ENCODE data around the gene ATP5PO.

Gene ATP5PO

GRCh38 chr21:33949516-33950430, 34.2 kb upstream of the ATP5PO start:
- H3K27ac ChIP-seq (ENCODE audit: low read depth in 2 of 2, low read length in 2 of 2), result peak overlapping the region; percentile 74 to 89
- no peak overlapping the region for H3K9ac ChIP-seq (ENCODE audit: low read depth in 1 of 2, low read length in 2 of 2)
- peak overlapping the region in 1 of 2 donors; percentile 20 for H3K4me3 ChIP-seq (ENCODE audit: low read length in 2 of 2)
- H3K36me3 ChIP-seq (ENCODE audit: control insufficient read depth in 2 of 2, insufficient read depth in 2 of 2, low read length in 2 of 2), result no peaks in the 10 kb centered on the region
- H3K9me3 ChIP-seq (ENCODE audit: control insufficient read depth in 2 of 2, low read length in 2 of 2), result no peaks in the 10 kb centered on the region
- no peaks in the 10 kb centered on the region for H3K27me3 ChIP-seq (ENCODE audit: control insufficient read depth in 2 of 2, insufficient read depth in 2 of 2, low read length in 2 of 2)
- peaks cover 8 to 16% of the 10 kb centered on the region in 2 donors for H3K4me1 ChIP-seq (ENCODE audit: control insufficient read depth in 2 of 2, insufficient read depth in 2 of 2, low read length in 2 of 2)

- Histone ChIP-seq H3K36me3 (ENCODE audit: control insufficient read depth in 2 of 2, insufficient read depth in 2 of 2, low read length in 2 of 2) (no peaks in the 10 kb centered on the region), H3K4me3 (ENCODE audit: low read length in 2 of 2) (peak overlapping the region in 1 of 2 donors; percentile 22), H3K27me3 (ENCODE audit: control insufficient read depth in 2 of 2, insufficient read depth in 2 of 2, low read length in 2 of 2) (no peaks in the 10 kb centered on the region), H3K9ac (ENCODE audit: low read depth in 1 of 2, low read length in 2 of 2) (no peak overlapping the region), H3K27ac (ENCODE audit: low read depth in 2 of 2, low read length in 2 of 2) (peak overlapping the region; percentile 74 to 89), H3K9me3 (ENCODE audit: control insufficient read depth in 2 of 2, low read length in 2 of 2) (no peaks in the 10 kb centered on the region), H3K4me1 (ENCODE audit: control insufficient read depth in 2 of 2, insufficient read depth in 2 of 2, low read length in 2 of 2) (peaks cover 8 to 16% of the 10 kb centered on the region in 2 donors)
Observed at GRCh38 chr21:33948951-33949444, 33.4 kb upstream of the ATP5PO start.

GRCh38 chr21:33948096-33948950, 32.7 kb upstream of the ATP5PO start:
- no peaks in the 10 kb centered on the region for H3K9me3 ChIP-seq (ENCODE audit: control insufficient read depth in 2 of 2, low read length in 2 of 2)
- H3K4me1 ChIP-seq (ENCODE audit: control insufficient read depth in 2 of 2, insufficient read depth in 2 of 2, low read length in 2 of 2), result peaks cover 8 to 16% of the 10 kb centered on the region in 2 donors
- no peaks in the 10 kb centered on the region for H3K36me3 ChIP-seq (ENCODE audit: control insufficient read depth in 2 of 2, insufficient read depth in 2 of 2, low read length in 2 of 2)
- H3K4me3 ChIP-seq (ENCODE audit: low read length in 2 of 2), result peak overlapping the region; percentile 0 to 63
- peak overlapping the region; percentile 74 to 89 for H3K27ac ChIP-seq (ENCODE audit: low read depth in 2 of 2, low read length in 2 of 2)
- H3K9ac ChIP-seq (ENCODE audit: low read depth in 1 of 2, low read length in 2 of 2), result peak overlapping the region in 1 of 2 donors; percentile 56
- no peaks in the 10 kb centered on the region for H3K27me3 ChIP-seq (ENCODE audit: control insufficient read depth in 2 of 2, insufficient read depth in 2 of 2, low read length in 2 of 2)

GRCh38 chr21:33947451-33948095, 32.0 kb upstream of the ATP5PO start:
- Histone ChIP-seq H3K4me3 (ENCODE audit: low read length in 2 of 2) (peak overlapping the region; percentile 0 to 63), H3K27ac (ENCODE audit: low read depth in 2 of 2, low read length in 2 of 2) (peak overlapping the region; percentile 74 to 89), H3K9me3 (ENCODE audit: control insufficient read depth in 2 of 2, low read length in 2 of 2) (no peaks in the 10 kb centered on the region), H3K36me3 (ENCODE audit: control insufficient read depth in 2 of 2, insufficient read depth in 2 of 2, low read length in 2 of 2) (no peaks in the 10 kb centered on the region), H3K9ac (ENCODE audit: low read depth in 1 of 2, low read length in 2 of 2) (peak overlapping the region in 1 of 2 donors; percentile 56), H3K27me3 (ENCODE audit: control insufficient read depth in 2 of 2, insufficient read depth in 2 of 2, low read length in 2 of 2) (no peaks in the 10 kb centered on the region), H3K4me1 (ENCODE audit: control insufficient read depth in 2 of 2, insufficient read depth in 2 of 2, low read length in 2 of 2) (peaks cover 8 to 16% of the 10 kb centered on the region in 2 donors)

GRCh38 chr21:33945652-33946270, 30.2 kb upstream of the ATP5PO start:
- Histone ChIP-seq H3K36me3 (ENCODE audit: control insufficient read depth in 2 of 2, insufficient read depth in 2 of 2, low read length in 2 of 2) (no peaks in the 10 kb centered on the region), H3K4me1 (ENCODE audit: control insufficient read depth in 2 of 2, insufficient read depth in 2 of 2, low read length in 2 of 2) (peaks cover 4 to 16% of the 10 kb centered on the region in 2 donors), H3K27ac (ENCODE audit: low read depth in 2 of 2, low read length in 2 of 2) (no peak overlapping the region), H3K27me3 (ENCODE audit: control insufficient read depth in 2 of 2, insufficient read depth in 2 of 2, low read length in 2 of 2) (no peaks in the 10 kb centered on the region), H3K9me3 (ENCODE audit: control insufficient read depth in 2 of 2, low read length in 2 of 2) (no peaks in the 10 kb centered on the region), H3K4me3 (ENCODE audit: low read length in 2 of 2) (no peak overlapping the region), H3K9ac (ENCODE audit: low read depth in 1 of 2, low read length in 2 of 2) (no peak overlapping the region)

- no peak overlapping the region for H3K9ac ChIP-seq (ENCODE audit: low read depth in 1 of 2, low read length in 2 of 2)
- no peaks in the 10 kb centered on the region for H3K9me3 ChIP-seq (ENCODE audit: control insufficient read depth in 2 of 2, low read length in 2 of 2)
- no peaks in the 10 kb centered on the region for H3K27me3 ChIP-seq (ENCODE audit: control insufficient read depth in 2 of 2, insufficient read depth in 2 of 2, low read length in 2 of 2)
- peaks cover 4 to 16% of the 10 kb centered on the region in 2 donors for H3K4me1 ChIP-seq (ENCODE audit: control insufficient read depth in 2 of 2, insufficient read depth in 2 of 2, low read length in 2 of 2)
- H3K4me3 ChIP-seq (ENCODE audit: low read length in 2 of 2), result no peak overlapping the region
- H3K36me3 ChIP-seq (ENCODE audit: control insufficient read depth in 2 of 2, insufficient read depth in 2 of 2, low read length in 2 of 2), result no peaks in the 10 kb centered on the region
- no peak overlapping the region for H3K27ac ChIP-seq (ENCODE audit: low read depth in 2 of 2, low read length in 2 of 2)
Observed at GRCh38 chr21:33944185-33944763, 28.7 kb upstream of the ATP5PO start.

GRCh38 chr21:33943293-33943692, 27.7 kb upstream of the ATP5PO start:
- no peaks in the 10 kb centered on the region for H3K27me3 ChIP-seq (ENCODE audit: control insufficient read depth in 2 of 2, insufficient read depth in 2 of 2, low read length in 2 of 2)
- H3K4me3 ChIP-seq (ENCODE audit: low read length in 2 of 2), result no peak overlapping the region
- no peaks in the 10 kb centered on the region for H3K9me3 ChIP-seq (ENCODE audit: control insufficient read depth in 2 of 2, low read length in 2 of 2)
- no peak overlapping the region for H3K27ac ChIP-seq (ENCODE audit: low read depth in 2 of 2, low read length in 2 of 2)
- peaks cover 4 to 13% of the 10 kb centered on the region in 2 donors for H3K4me1 ChIP-seq (ENCODE audit: control insufficient read depth in 2 of 2, insufficient read depth in 2 of 2, low read length in 2 of 2)
- no peak overlapping the region for H3K9ac ChIP-seq (ENCODE audit: low read depth in 1 of 2, low read length in 2 of 2)
- H3K36me3 ChIP-seq (ENCODE audit: control insufficient read depth in 2 of 2, insufficient read depth in 2 of 2, low read length in 2 of 2), result no peaks in the 10 kb centered on the region

GRCh38 chr21:33942426-33942825, 26.8 kb upstream of the ATP5PO start:
- H3K36me3 ChIP-seq (ENCODE audit: control insufficient read depth in 2 of 2, insufficient read depth in 2 of 2, low read length in 2 of 2), result no peaks in the 10 kb centered on the region
- H3K27ac ChIP-seq (ENCODE audit: low read depth in 2 of 2, low read length in 2 of 2), result no peak overlapping the region
- H3K4me1 ChIP-seq (ENCODE audit: control insufficient read depth in 2 of 2, insufficient read depth in 2 of 2, low read length in 2 of 2), result peaks cover 3 to 6% of the 10 kb centered on the region in 2 donors
- no peaks in the 10 kb centered on the region for H3K9me3 ChIP-seq (ENCODE audit: control insufficient read depth in 2 of 2, low read length in 2 of 2)
- no peaks in the 10 kb centered on the region for H3K27me3 ChIP-seq (ENCODE audit: control insufficient read depth in 2 of 2, insufficient read depth in 2 of 2, low read length in 2 of 2)
- H3K4me3 ChIP-seq (ENCODE audit: low read length in 2 of 2), result no peak overlapping the region
- no peak overlapping the region for H3K9ac ChIP-seq (ENCODE audit: low read depth in 1 of 2, low read length in 2 of 2)

GRCh38 chr21:33940881-33941245, 25.3 kb upstream of the ATP5PO start:
- H3K9me3 ChIP-seq (ENCODE audit: control insufficient read depth in 2 of 2, low read length in 2 of 2), result no peaks in the 10 kb centered on the region
- H3K27ac ChIP-seq (ENCODE audit: low read depth in 2 of 2, low read length in 2 of 2), result no peak overlapping the region
- no peak overlapping the region for H3K4me3 ChIP-seq (ENCODE audit: low read length in 2 of 2)
- H3K36me3 ChIP-seq (ENCODE audit: control insufficient read depth in 2 of 2, insufficient read depth in 2 of 2, low read length in 2 of 2), result no peaks in the 10 kb centered on the region
- H3K9ac ChIP-seq (ENCODE audit: low read depth in 1 of 2, low read length in 2 of 2), result no peak overlapping the region
- H3K27me3 ChIP-seq (ENCODE audit: control insufficient read depth in 2 of 2, insufficient read depth in 2 of 2, low read length in 2 of 2), result no peaks in the 10 kb centered on the region
- no peaks in the 10 kb centered on the region for H3K4me1 ChIP-seq (ENCODE audit: control insufficient read depth in 2 of 2, insufficient read depth in 2 of 2, low read length in 2 of 2)

Measured in mucosa of rectum (tissue), 2 donors.